Esophagus muscularis mucosa (tissue), 4 donors: ENCODE measurements around the gene CTIF.

Experiments used
- EP300 ChIP-seq: sonication (generic); formaldehyde crosslinking; IDR thresholded peaks from one replicate; pipeline ENCODE4 v1.6.1; 2017; ENCODE audit warnings: antibody characterized with exemption
- POLR2A ChIP-seq: fragments of 450-650 bp; IDR thresholded peaks from one replicate; pipeline ENCODE4 v1.6.1; 2017; ENCODE audit warnings: antibody characterized with exemption, moderate library complexity, mild to moderate bottlenecking, low read depth
- POLR2AphosphoS5 ChIP-seq, 2 donors: sonication (generic); formaldehyde crosslinking; IDR thresholded peaks; one replicate each; pipeline ENCODE4 v1.6.1; 2017; ENCODE audit warnings: antibody characterized with exemption in 2 of 2
- TF ChIP-seq, protein P1 (sequence below), 3 experiments: fragments of 200-600 bp in 2 of 3; fragments of 450-650 bp in 1 of 3; sonication (generic) in 2 of 3; IDR thresholded peaks; one replicate each; pipeline ENCODE4 v1.5.1; 2017 to 2019; ENCODE audit warnings: antibody characterized with exemption in 3 of 3, mild to moderate bottlenecking in 2 of 3, moderate library complexity in 1 of 3

GRCh38 chr18:48792611-48793380 lies 254.0 kb downstream of the CTIF start:
- TF ChIP-seq, protein P1, sequence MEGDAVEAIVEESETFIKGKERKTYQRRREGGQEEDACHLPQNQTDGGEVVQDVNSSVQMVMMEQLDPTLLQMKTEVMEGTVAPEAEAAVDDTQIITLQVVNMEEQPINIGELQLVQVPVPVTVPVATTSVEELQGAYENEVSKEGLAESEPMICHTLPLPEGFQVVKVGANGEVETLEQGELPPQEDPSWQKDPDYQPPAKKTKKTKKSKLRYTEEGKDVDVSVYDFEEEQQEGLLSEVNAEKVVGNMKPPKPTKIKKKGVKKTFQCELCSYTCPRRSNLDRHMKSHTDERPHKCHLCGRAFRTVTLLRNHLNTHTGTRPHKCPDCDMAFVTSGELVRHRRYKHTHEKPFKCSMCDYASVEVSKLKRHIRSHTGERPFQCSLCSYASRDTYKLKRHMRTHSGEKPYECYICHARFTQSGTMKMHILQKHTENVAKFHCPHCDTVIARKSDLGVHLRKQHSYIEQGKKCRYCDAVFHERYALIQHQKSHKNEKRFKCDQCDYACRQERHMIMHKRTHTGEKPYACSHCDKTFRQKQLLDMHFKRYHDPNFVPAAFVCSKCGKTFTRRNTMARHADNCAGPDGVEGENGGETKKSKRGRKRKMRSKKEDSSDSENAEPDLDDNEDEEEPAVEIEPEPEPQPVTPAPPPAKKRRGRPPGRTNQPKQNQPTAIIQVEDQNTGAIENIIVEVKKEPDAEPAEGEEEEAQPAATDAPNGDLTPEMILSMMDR (IDR thresholded peaks at IDR 0.05) = no peak
- TF ChIP-seq POLR2AphosphoS5 (IDR thresholded peaks at IDR 0.05) = no peak
- no peak for TF ChIP-seq POLR2A
- TF ChIP-seq EP300 = no peak
